Measurements from ENCODE around the gene CXXC4. TPM values are rescaled to one million over a fixed set of nuclear protein-coding genes. Genes with fewer than 3 reads are reported as not detected.

The CXXC4 gene
- total RNA-seq, 1 donor from 2014 or later = not detected

- intact Hi-C loops (cut with micrococcal nuclease) = loop anchor here (2.0 to 5.0 kb wide), 2 partner anchors 657 to 983 kb away; partner anchors contain the start of gene TET2
These were observed 4.5 kb downstream of the CXXC4 start for GRCh38 chr4:104490096-104490769.

- intact Hi-C loops (cut with micrococcal nuclease) = loop anchor here (2.0 to 5.0 kb wide), 2 partner anchors 658 to 983 kb away; partner anchors contain the start of gene TET2
These were observed 5.0 kb downstream of the CXXC4 start for GRCh38 chr4:104489731-104490095.

GRCh38 chr4:104488151-104488550 lies 6.5 kb downstream of the CXXC4 start:
- intact Hi-C loops (cut with micrococcal nuclease) = no loop called here

GRCh38 chr4:104486716-104487504 lies 7.8 kb downstream of the CXXC4 start:
- intact Hi-C loops (cut with micrococcal nuclease) = no loop called here

- intact Hi-C loops (cut with micrococcal nuclease) = no loop called here
These were observed 19.0 kb downstream of the CXXC4 start for GRCh38 chr4:104475652-104476051.

- intact Hi-C loops (cut with micrococcal nuclease) = no loop called here
These were observed 21.9 kb downstream of the CXXC4 start for GRCh38 chr4:104472766-104473165.

- intact Hi-C loops (cut with micrococcal nuclease) = no loop called here
These were observed 23.9 kb downstream of the CXXC4 start for GRCh38 chr4:104470770-104471169.

DNA sequence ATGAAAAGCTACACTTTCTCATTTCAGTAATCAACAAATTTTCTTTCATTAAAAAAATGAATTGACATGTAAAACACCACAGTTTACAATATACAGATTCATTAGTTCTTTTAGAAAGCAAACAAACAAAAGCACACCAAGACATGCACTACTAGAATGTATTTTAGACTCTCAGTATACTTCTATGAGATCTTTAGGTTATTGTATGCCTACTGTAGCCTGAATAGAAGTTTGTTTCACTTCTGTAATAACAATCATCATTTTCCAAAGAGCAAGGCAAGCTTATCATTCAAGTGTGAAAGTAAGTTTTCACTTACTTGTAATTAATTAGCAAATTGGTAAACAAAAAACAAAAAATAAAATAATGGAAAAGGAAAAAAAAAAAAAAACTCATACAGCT lies 24.9 kb downstream of the CXXC4 start:
- intact Hi-C loops (cut with micrococcal nuclease) = no loop called here

DNA sequence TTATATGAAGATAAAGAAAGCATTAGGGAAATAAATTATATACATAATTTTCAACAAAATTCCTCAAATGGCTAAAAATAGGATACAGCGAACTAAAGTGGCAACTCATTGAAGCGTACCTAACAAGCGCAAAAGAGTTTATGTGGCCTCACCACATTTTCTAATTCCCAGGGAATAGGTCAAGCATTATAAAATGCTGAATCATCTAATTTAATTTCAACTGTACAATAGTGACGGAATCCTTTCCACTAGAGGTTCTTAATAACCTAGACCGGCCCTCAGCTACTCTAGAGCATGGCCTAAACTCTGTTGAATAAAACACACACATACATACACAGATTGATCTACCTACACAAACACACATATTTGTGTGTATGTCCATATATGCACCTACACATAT lies 29.1 kb downstream of the CXXC4 start:
- intact Hi-C loops (cut with micrococcal nuclease) = no loop called here

DNA sequence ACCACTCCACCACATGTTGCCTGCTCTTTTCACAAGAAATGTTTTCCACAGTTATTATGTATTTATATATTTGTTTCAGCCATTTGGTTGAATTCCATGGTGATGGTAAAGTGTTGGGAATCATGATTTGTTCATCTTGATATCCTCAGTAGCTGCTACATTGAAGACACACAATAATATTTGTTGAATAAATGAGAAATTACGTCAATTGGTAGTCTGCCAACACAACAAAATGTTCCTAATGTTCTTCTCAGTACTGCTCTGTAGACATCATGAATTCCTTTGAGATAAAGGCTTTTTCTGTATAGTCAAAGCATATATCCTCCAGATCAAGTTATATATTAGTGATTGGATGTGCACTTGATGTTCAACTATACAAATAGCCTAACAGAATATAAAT lies 29.5 kb downstream of the CXXC4 start:
- intact Hi-C loops (cut with micrococcal nuclease) = no loop called here

DNA sequence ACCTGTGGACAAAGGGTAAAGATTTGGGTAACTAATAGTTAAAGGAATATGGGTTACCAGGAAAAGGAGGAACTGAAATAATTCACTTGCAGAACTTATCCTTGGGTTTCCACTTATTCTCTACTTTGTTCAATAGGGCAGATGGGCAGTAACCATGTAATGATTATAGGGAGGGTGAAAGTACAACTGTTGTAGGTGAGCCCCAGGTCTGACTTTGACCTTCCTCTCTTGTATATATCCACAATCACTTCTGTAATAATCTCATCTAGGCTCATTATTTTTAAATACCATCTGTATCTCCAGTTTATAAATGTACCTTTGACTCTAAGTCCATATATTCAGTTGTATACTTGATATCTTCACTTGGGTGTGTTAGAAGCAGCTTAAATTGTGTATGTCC lies 32.1 kb downstream of the CXXC4 start:
- intact Hi-C loops (cut with micrococcal nuclease) = no loop called here

DNA sequence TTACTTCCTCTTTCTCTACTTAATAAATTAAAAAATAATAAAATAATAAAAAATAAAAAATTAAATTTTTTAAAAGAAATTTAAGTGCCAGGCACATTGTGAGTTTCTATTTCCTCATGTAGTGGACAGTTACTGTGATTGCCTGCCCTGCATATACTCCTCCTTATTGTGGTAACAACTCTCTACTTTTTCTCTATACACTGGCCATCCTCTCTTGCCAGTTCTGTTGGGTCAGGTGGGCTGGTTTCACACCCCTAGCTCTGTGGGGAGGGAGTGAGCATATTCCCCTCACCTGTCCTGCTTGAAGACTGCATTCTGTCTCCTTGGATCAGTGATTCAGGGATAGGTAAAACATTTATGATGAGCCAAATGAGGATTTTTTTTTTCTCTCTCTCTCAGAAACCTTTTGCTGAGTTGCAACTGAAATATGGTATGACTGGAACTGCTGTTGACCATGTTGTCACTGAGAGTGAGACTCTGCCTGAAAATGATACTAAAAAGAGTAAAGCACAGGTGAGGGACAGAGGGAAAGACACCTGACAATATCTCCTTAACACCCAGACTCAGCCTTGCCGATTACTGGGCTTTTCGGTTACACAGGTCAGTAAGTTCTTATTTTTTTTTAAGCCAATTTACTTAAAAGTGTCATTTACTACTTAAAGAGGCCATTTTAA lies 37.2 kb downstream of the CXXC4 start:
- intact Hi-C loops (cut with micrococcal nuclease) = no loop called here

- intact Hi-C loops (cut with micrococcal nuclease) = no loop called here
These were observed 43.1 kb downstream of the CXXC4 start for GRCh38 chr4:104451573-104451972.

GRCh38 chr4:104449537-104449936 lies 45.2 kb downstream of the CXXC4 start:
- intact Hi-C loops (cut with micrococcal nuclease) = no loop called here

- intact Hi-C loops (cut with micrococcal nuclease) = no loop called here
These were observed 47.4 kb downstream of the CXXC4 start for GRCh38 chr4:104447294-104447693.

DNA sequence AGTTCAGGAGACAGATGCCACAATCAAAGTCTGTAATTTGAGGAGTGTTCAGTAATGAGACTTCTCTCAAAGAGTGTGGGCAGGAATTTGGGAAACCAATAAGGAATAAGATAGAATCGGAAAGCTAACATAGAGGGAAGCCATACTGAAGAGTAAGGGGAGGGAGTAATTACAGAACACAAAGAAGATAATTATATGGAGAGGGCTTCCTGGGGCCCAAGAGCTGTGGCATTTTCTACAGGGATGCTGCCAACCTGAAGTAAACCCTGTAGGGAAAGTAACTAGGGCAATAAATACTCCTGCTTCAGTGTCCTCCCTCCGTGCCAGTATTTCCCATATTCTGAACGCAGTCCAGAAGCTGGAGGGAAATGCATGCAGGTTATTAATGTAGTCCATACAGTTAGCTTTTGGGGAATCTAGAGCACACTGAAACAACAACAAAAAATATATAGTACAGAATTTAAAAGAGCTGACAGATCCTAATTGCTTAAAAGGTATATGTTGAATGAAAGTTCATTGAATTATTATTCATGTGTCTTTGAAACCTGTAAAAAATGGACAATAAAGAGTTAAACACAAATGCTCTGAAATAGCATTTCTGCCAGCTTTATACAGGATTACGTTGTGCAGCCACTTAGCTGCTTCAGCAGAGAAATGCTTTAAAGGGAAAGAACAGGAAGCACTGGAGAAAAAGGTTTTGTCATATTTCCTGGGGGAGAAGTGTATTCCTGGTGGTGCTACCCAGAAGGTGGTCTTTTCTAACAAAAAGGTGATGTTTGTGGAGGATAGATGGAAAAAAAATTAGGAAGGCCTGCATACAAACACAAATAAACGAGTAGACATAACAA lies 48.0 kb downstream of the CXXC4 start:
- intact Hi-C loops (cut with micrococcal nuclease) = no loop called here

DNA sequence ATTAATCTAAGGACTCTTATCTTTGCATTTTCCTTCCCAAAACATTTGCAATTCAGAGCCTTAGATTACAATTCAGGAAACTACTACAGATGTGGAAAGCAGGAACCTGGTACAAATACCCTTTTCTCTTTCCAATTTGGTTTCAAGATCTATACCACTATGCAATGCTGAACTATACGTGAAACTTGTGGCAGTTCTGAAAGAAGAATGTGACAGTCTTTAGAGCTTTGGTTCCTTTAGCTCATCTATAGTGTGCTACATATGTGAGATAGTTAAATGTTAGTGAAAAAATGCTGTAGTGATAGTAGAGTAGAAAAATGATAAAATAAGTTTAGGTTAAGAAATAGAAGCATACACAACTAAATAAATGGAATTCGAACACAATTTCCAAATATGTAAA lies 50.0 kb downstream of the CXXC4 start:
- intact Hi-C loops (cut with micrococcal nuclease) = no loop called here

- intact Hi-C loops (cut with micrococcal nuclease) = no loop called here
These were observed 58.2 kb downstream of the CXXC4 start for GRCh38 chr4:104436542-104436941.

GRCh38 chr4:104429150-104429741 lies 65.4 kb downstream of the CXXC4 start:
- intact Hi-C loops (cut with micrococcal nuclease) = no loop called here

DNA sequence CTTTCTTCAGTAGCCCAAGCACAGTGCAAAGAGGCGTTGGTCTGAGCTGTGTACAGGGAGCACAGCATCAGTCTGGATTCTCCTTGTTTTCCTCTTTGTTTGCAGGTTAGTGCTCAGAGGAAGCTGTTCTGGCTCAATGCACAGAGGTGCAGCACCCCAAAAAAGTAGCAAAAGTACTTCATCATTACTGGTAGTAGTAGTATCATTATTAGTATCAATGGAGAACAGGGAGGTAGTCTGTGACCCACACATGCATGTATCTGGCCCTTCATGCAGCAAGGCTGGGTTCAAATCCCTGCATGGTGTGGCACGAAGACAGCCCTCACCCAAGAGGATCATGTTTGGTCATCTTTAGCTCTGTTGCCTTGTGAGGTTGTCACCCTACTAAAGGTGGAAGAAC lies 68.7 kb downstream of the CXXC4 start:
- intact Hi-C loops (cut with micrococcal nuclease) = no loop called here

GRCh38 chr4:104424989-104425388 lies 69.7 kb downstream of the CXXC4 start:
- intact Hi-C loops (cut with micrococcal nuclease) = no loop called here
